ENCODE measurements around the gene SDF2L1.

DNA sequence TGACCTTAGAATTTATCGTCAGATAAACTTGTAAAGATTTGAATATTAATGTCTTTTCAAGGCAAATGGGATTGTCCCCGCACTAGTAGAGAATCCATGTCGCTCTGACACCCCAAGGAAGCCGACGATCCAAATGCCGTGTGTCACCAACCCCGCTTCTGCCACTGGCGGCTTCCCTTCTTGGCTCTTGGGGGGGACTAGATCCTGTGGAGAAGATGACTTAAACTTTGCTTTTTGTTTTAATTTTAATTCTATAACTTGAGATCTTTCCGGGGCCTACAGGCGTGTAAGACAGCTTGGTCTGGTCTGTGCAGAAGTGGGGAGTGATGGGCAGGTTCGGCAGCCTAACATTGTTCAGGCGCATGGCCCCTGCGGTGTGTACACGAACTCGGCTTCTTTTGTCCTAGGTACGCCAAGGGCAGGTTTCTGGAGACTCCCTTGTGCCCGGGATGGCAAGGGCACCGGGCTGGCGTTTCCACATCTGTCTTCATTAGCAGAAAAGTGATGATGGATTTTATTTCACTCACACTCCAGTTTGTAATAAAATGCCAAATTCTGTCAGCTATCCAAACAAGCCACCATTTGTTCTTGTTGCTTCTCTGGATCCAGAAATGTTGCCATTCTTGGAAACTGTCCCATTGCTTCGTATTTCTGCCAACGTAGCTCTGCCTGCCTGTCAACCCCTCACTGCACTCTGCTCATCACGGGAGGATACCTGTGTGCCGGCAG, 19.0 kb upstream of the SDF2L1 start:
- TF ChIP-seq, protein P1, sequence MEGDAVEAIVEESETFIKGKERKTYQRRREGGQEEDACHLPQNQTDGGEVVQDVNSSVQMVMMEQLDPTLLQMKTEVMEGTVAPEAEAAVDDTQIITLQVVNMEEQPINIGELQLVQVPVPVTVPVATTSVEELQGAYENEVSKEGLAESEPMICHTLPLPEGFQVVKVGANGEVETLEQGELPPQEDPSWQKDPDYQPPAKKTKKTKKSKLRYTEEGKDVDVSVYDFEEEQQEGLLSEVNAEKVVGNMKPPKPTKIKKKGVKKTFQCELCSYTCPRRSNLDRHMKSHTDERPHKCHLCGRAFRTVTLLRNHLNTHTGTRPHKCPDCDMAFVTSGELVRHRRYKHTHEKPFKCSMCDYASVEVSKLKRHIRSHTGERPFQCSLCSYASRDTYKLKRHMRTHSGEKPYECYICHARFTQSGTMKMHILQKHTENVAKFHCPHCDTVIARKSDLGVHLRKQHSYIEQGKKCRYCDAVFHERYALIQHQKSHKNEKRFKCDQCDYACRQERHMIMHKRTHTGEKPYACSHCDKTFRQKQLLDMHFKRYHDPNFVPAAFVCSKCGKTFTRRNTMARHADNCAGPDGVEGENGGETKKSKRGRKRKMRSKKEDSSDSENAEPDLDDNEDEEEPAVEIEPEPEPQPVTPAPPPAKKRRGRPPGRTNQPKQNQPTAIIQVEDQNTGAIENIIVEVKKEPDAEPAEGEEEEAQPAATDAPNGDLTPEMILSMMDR (IDR thresholded peaks at IDR 0.05) = no peak
- TF ChIP-seq POLR2A (IDR thresholded peaks at IDR 0.05) = no peak
